ENCODE results near the gene NR1I2. TPM values are rescaled to one million over a fixed set of nuclear protein-coding genes. Genes with fewer than 3 reads are reported as not detected.

Gene NR1I2
- total RNA-seq, 3 donors from 2014 or later = 0.41 to 0.76 (median 0.47) TPM

DNA sequence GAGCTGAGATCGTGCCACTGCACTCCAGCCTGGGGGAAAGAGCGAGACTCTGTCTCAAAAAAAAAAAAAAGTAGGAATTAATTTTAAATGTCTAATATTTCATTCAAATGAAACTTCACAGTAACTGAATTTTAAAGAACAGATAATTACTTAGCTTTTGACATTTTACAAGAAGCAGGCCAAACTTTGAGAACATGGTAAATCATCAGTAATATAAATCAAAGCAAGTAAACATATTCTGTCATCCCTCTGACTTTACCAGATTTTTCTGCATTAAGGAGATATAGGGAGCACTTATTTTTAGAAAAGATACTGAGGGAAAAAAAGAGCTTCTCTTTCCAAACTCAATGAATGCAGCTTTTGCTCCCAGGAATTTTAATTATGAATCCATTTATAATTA is 37.0 kb downstream of the NR1I2 start:
- Mint-ChIP-seq H3K4me1 (ENCODE audit: low read depth) (peaks cover 4% of the 10 kb centered on the region), H3K27me3 (ENCODE audit: low read depth) (no peaks in the 10 kb centered on the region)

DNA sequence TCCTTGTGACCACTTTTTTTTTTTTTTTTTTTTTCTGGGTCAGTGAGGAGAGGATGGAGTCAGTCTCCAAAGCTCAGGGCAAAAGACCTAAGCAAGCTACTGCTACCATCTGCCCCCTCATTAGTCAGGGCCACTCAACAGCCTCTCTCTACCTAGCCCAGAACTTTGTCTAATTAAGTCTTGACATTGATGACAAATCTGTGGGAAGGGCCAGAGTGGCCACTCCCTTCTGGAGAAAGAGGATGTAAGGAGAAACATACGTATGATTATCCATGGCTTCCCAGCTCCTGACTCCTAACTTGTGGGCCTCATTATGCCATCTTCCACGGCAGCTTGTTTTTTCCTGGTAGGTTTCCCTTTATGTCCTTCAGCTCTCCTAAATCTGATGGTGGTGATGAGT is 37.9 kb downstream of the NR1I2 start:
- H3K4me3 Mint-ChIP-seq = no peak overlapping the region
- H3K9me3 Mint-ChIP-seq = no peaks in the 10 kb centered on the region
- DNase-seq (no peak), ATAC-seq (no peak)
- H3K4me1 Mint-ChIP-seq (ENCODE audit: low read depth) = peaks cover 4% of the 10 kb centered on the region
- no peaks in the 10 kb centered on the region for H3K36me3 Mint-ChIP-seq (ENCODE audit: insufficient read depth)
- H3K27me3 Mint-ChIP-seq (ENCODE audit: low read depth) = no peaks in the 10 kb centered on the region

More for the DNA sequence above, 37.0 kb downstream of the NR1I2 start:
- ATAC-seq (no peak), DNase-seq (no peak)
- Mint-ChIP-seq H3K4me3 (no peak overlapping the region), H3K9me3 (no peaks in the 10 kb centered on the region), H3K36me3 (ENCODE audit: insufficient read depth) (no peaks in the 10 kb centered on the region)

DNA sequence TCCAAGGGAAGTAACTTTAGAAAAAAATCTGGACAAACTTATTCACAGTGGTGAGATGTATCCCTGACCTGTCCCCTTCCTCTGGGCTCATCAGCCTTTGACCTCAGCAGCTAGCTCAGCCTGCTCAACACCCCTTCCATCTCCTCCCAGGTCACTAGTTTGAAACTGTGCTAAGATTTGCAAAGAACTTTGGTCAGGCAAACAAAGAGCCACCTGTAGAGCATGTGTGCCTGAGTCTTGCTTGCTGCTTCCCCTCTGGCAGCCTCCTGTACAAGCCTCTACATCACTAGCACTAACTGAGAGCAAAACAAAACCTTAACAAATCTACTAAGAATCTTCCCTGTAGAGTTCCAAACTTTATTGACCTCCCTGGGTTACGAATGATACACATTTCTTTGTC is 43.9 kb downstream of the NR1I2 start:
- H3K36me3 Mint-ChIP-seq (ENCODE audit: insufficient read depth) = peaks cover 9% of the 10 kb centered on the region
- DNase-seq = no peak
- ATAC-seq = no peak
- no peaks in the 10 kb centered on the region for H3K9me3 Mint-ChIP-seq
- no peaks in the 10 kb centered on the region for H3K27me3 Mint-ChIP-seq (ENCODE audit: low read depth)
- peaks cover 4% of the 10 kb centered on the region for H3K4me1 Mint-ChIP-seq (ENCODE audit: low read depth)
- H3K4me3 Mint-ChIP-seq = no peak overlapping the region

DNA sequence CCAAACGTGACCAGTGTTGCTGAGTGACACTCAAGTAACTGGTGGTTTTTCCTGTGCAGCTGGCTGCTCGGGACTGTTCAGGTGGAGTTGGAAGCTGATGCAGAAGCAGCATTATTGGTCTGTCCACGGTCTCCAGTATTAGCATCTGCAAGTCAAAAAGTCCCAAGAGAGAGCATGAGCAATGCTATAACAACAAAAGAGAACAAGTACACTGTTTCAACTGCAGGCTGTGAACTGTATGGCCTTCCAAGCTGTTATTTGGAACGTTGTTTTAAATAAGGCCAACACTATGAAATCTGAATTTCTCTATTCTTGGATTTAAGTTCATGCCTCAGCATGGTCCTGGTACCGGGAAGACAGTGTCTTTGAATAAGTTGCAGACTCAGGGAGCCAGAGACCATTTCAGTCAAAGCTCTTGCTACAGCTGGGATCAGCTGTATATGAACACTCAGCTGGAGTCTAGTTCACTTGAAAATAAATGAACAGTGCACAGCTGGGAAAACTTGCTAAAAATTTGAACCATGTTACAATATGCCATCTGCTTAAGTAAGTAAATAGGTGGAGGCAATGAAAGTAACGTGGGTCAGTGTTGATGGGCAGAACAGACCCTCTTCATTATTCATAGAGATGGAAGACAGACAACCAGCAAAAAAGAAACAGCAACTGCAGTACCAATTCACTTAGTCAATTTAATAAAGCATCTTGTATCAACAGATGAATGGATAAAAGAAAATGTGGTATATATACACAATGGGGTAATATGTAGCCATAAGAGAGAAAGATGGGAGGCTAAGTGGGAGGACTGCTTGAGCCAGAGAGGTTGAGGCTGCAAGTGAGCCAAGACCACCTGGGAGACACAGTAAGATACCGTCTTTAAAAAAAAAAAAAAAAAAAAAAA is 45.1 kb downstream of the NR1I2 start:
- H3K4me1 Mint-ChIP-seq (ENCODE audit: low read depth) = peaks cover 2% of the 10 kb centered on the region
- DNase-seq (no peak), ATAC-seq (no peak)
- H3K36me3 Mint-ChIP-seq (ENCODE audit: insufficient read depth) = peaks cover 9% of the 10 kb centered on the region
- H3K9me3 Mint-ChIP-seq = no peaks in the 10 kb centered on the region
- no peaks in the 10 kb centered on the region for H3K27me3 Mint-ChIP-seq (ENCODE audit: low read depth)
- no peak overlapping the region for H3K4me3 Mint-ChIP-seq

GRCh38 chr3:119829420-119829819 is 47.5 kb downstream of the NR1I2 start:
- no peak overlapping the region for H3K4me3 Mint-ChIP-seq
- H3K36me3 Mint-ChIP-seq (ENCODE audit: insufficient read depth) = peaks cover 11% of the 10 kb centered on the region
- DNase-seq = no peak
- ATAC-seq = no peak
- no peaks in the 10 kb centered on the region for H3K27me3 Mint-ChIP-seq (ENCODE audit: low read depth)
- H3K9me3 Mint-ChIP-seq = no peaks in the 10 kb centered on the region
- H3K4me1 Mint-ChIP-seq (ENCODE audit: low read depth) = peaks cover 4% of the 10 kb centered on the region

- no peak for ATAC-seq
- H3K27me3 Mint-ChIP-seq (ENCODE audit: low read depth) = no peaks in the 10 kb centered on the region
- H3K4me1 Mint-ChIP-seq (ENCODE audit: low read depth) = peaks cover 7% of the 10 kb centered on the region
- no peak for DNase-seq
- H3K9me3 Mint-ChIP-seq = no peaks in the 10 kb centered on the region
- H3K36me3 Mint-ChIP-seq (ENCODE audit: insufficient read depth) = peaks cover 12% of the 10 kb centered on the region
- H3K4me3 Mint-ChIP-seq = no peak overlapping the region
Measured at GRCh38 chr3:119831022-119831421, 49.1 kb downstream of the NR1I2 start.

DNA sequence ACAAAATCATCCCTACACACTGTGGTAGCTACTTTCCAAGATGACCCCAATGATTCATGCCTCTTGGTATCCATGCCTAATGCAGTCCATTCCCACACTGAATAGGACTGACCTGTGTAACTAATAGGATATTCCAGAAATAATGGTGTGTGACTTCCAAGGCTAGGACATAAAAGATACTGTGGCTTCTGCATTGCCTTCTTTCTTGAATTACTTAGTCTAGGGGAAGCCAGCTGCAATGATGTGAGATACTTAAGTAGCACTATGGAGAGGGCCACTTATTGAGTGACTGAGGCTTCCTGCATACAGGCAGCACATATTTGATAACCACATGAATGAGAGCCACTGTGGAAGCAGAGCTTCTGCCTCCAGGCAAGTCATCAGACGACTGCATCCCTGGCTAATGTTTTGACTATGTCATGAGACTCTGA is 50.1 kb downstream of the NR1I2 start:
- DNase-seq (no peak), ATAC-seq (no peak)
- Mint-ChIP-seq H3K27me3 (ENCODE audit: low read depth) (no peaks in the 10 kb centered on the region), H3K4me1 (ENCODE audit: low read depth) (peaks cover 7% of the 10 kb centered on the region), H3K4me3 (no peak overlapping the region), H3K36me3 (ENCODE audit: insufficient read depth) (peaks cover 14% of the 10 kb centered on the region), H3K9me3 (no peaks in the 10 kb centered on the region)

DNA sequence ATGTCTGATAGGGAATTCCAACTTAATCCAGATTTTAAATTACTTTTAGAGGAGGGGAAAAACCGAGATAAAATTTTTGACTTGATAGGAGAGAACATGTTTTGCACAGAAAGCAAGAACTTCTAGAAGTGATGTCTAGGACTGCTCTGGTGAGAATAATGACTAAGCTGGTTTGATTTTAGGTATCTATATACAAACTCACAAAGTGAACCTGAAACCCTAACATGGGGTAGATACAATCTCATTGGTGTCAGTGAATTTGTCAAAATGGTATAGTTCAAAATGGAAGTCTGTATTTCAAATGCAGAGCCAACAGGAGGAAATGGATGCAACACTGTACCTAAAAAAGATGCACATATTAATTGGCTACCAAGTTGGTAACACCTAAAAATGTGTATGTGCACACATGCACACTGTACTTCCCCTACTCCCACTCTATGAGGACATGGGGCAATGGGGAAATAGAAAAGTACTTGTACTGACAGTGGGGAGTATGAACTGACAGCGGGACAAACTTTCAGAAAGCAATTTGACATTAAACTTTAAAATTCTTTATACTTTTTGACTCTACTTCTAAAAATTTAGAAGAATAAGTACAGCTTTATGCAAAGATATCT is 53.0 kb downstream of the NR1I2 start:
- no peaks in the 10 kb centered on the region for H3K27me3 Mint-ChIP-seq (ENCODE audit: low read depth)
- DNase-seq = no peak
- no peak overlapping the region for H3K4me3 Mint-ChIP-seq

GRCh38 chr3:119835556-119835955 is 53.7 kb downstream of the NR1I2 start:
- no peaks in the 10 kb centered on the region for H3K27me3 Mint-ChIP-seq (ENCODE audit: low read depth)
- no peak overlapping the region for H3K4me3 Mint-ChIP-seq
- no peak for ATAC-seq
- no peaks in the 10 kb centered on the region for H3K9me3 Mint-ChIP-seq
- peaks cover 19% of the 10 kb centered on the region for H3K36me3 Mint-ChIP-seq (ENCODE audit: insufficient read depth)
- peaks cover 7% of the 10 kb centered on the region for H3K4me1 Mint-ChIP-seq (ENCODE audit: low read depth)
- DNase-seq = no peak

More for the DNA sequence above, 53.0 kb downstream of the NR1I2 start:
- peak in 1 of 2 donors; percentile 34 for ATAC-seq
- Mint-ChIP-seq H3K4me1 (ENCODE audit: low read depth) (peaks cover 7% of the 10 kb centered on the region), H3K9me3 (no peaks in the 10 kb centered on the region), H3K36me3 (ENCODE audit: insufficient read depth) (peaks cover 19% of the 10 kb centered on the region)

- Mint-ChIP-seq H3K27me3 (ENCODE audit: low read depth) (no peaks in the 10 kb centered on the region), H3K4me3 (no peak overlapping the region), H3K9me3 (no peaks in the 10 kb centered on the region), H3K4me1 (ENCODE audit: low read depth) (peaks cover 5% of the 10 kb centered on the region), H3K36me3 (ENCODE audit: insufficient read depth) (peaks cover 37% of the 10 kb centered on the region)
- no peak for ATAC-seq
- DNase-seq = no peak
Measured at GRCh38 chr3:119841808-119842471, 60.0 kb downstream of the NR1I2 start.

DNA sequence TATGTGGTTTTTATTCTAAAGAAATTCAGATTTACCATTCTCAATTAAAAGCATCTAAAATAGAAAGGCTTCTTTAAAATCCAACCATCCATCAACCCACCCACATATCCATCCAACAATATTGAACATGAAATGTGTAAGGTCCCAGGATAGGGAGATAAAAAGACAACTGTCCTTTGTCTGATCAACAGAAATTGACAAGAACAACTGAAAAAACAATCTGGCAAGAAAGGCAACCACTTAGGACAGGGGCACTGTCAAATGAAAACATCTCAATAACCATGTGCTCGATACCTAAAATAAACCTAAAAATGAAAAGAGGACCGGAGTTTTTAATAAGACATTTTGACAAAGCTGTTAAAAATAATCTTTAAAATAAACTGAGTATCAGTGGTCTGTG is 67.2 kb downstream of the NR1I2 start:
- H3K9me3 Mint-ChIP-seq = no peaks in the 10 kb centered on the region
- H3K27me3 Mint-ChIP-seq (ENCODE audit: low read depth) = no peaks in the 10 kb centered on the region
- peaks cover 5% of the 10 kb centered on the region for H3K4me1 Mint-ChIP-seq (ENCODE audit: low read depth)
- ATAC-seq (no peak), DNase-seq (no peak)
- H3K36me3 Mint-ChIP-seq (ENCODE audit: insufficient read depth) = peaks cover 42% of the 10 kb centered on the region
- H3K4me3 Mint-ChIP-seq = no peak overlapping the region

GRCh38 chr3:119856695-119857094 is 74.8 kb downstream of the NR1I2 start:
- H3K4me3 Mint-ChIP-seq = no peak overlapping the region
- no peaks in the 10 kb centered on the region for H3K4me1 Mint-ChIP-seq (ENCODE audit: low read depth)
- ATAC-seq (no peak), DNase-seq (no peak)
- H3K27me3 Mint-ChIP-seq (ENCODE audit: low read depth) = no peaks in the 10 kb centered on the region
- peaks cover 12% of the 10 kb centered on the region for H3K9me3 Mint-ChIP-seq
- peaks cover 54% of the 10 kb centered on the region for H3K36me3 Mint-ChIP-seq (ENCODE audit: insufficient read depth)

- H3K27me3 Mint-ChIP-seq (ENCODE audit: low read depth) = no peaks in the 10 kb centered on the region
- DNase-seq (no peak), ATAC-seq (no peak)
- H3K36me3 Mint-ChIP-seq (ENCODE audit: insufficient read depth) = peaks cover 62% of the 10 kb centered on the region
- peaks cover 2% of the 10 kb centered on the region for H3K4me1 Mint-ChIP-seq (ENCODE audit: low read depth)
- peaks cover 12% of the 10 kb centered on the region for H3K9me3 Mint-ChIP-seq
- no peak overlapping the region for H3K4me3 Mint-ChIP-seq
Measured at GRCh38 chr3:119858957-119859356, 77.1 kb downstream of the NR1I2 start.

DNA sequence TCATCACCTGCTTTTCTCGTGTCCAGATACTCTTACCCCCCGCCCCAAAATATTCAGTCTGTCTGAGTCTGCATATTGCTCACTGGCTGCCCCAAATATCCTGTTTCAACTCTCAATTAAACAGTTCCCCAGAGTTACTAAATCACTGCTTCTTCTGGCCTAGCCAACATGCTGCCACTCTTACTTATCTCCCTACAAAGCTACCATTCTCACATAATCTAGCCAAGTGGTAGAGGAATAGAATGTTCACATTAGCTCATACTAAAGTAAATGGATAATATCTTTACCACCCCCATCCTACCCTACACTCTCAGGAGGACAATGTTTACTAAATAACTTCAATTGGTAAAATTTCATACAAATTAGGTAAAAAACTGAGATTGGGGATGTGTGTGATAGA is 77.8 kb downstream of the NR1I2 start:
- H3K9me3 Mint-ChIP-seq = peaks cover 12% of the 10 kb centered on the region
- H3K4me1 Mint-ChIP-seq (ENCODE audit: low read depth) = peaks cover 2% of the 10 kb centered on the region
- no peak overlapping the region for H3K4me3 Mint-ChIP-seq
- DNase-seq (no peak), ATAC-seq (no peak)
- peaks cover 60% of the 10 kb centered on the region for H3K36me3 Mint-ChIP-seq (ENCODE audit: insufficient read depth)
- H3K27me3 Mint-ChIP-seq (ENCODE audit: low read depth) = no peaks in the 10 kb centered on the region
